K562 (cell line): Measurements from ENCODE around the gene LPCAT3. TPM values are rescaled to one million over a fixed set of nuclear protein-coding genes. Genes with fewer than 3 reads are reported as not detected.

Source experiments
- ATAC-seq: fragments of 200-7000 bp; cut with Tn5 transposase; 3 replicates; pipeline ENCODE4 v1.9.1; 2020; ENCODE audit warnings: moderate library complexity
- BruUV-seq: library from RNA; stranded (reverse); fragments of 400-500 nt; replicated peaks from 2 replicates; lab custom pipeline; 2021; lab: Mats Ljungman, UMichigan
- CTCF ChIA-PET: fragments of 300-600 bp; formaldehyde crosslinking; extraction: SDS; loops from one replicate; lab custom pipeline; 2021; ENCODE audit warnings: low intra/inter-chr PET ratio; lab: Yijun Ruan, JAX
- POLR2A ChIA-PET: fragments of 300-600, 350-650 bp; sonication (Branson Sonifier 250); formaldehyde crosslinking; extraction: SDS; loops from one replicate; lab custom pipeline; 2021; ENCODE audit warnings: antibody characterized with exemption, inconsistent platforms; lab: Yijun Ruan, JAX
- DNase-seq, 4 experiments: peaks; one replicate each; pipeline versions ENCODE4 v3.0.0 to v3.0.0-alpha.2; 2011 to 2018; ENCODE audit warnings: low spot score in 3 of 4, mixed read lengths in 3 of 4; ENCODE audit errors: extremely low read depth in 1 of 4
- FAIRE-seq: peaks from 2 replicates; lab custom pipeline; 2011; peaks lifted over from hg19 to GRCh38; lab: Jason Lieb, UNC
- H2AFZ ChIP-seq: 2 replicates; pipeline ENCODE4 v1.6.0; 2011; ENCODE audit warnings: low read depth, low read length, control low read depth, inconsistent platforms
- H3K27ac ChIP-seq: fragments of 200-600 bp; 3 replicates; pipeline ENCODE4 v1.8.0; 2011; ENCODE audit warnings: low read depth, mild to moderate bottlenecking, control low read depth, inconsistent platforms, low read length, moderate library complexity, mixed read lengths; ENCODE audit errors: extremely low read depth
- H3K27me3 ChIP-seq, 2 experiments: fragments of 300-600 bp in 1 of 2; 2 replicates in 1 of 2; 3 replicates in 1 of 2; pipeline versions ENCODE4 v1.6.0 to v1.8.0; 2011; ENCODE audit warnings: inconsistent platforms in 2 of 2, low read length in 2 of 2, mild to moderate bottlenecking in 1 of 2, mixed read lengths in 1 of 2, moderate library complexity in 1 of 2; ENCODE audit not compliant: control insufficient read depth in 2 of 2, insufficient read depth in 2 of 2
- H3K36me3 ChIP-seq: fragments of 300-600 bp; 3 replicates; pipeline ENCODE4 v1.8.0; 2011; ENCODE audit warnings: mild to moderate bottlenecking, low read length, inconsistent platforms; ENCODE audit not compliant: control insufficient read depth, insufficient read depth
- H3K4me1 ChIP-seq, 2 experiments: fragments of 200-600 bp in 1 of 2; replicated peaks in 1 of 2; 2 replicates in 1 of 2; 3 replicates in 1 of 2; pipeline versions ENCODE4 v1.5.1 to v1.8.0; 2011; ENCODE audit warnings: inconsistent platforms in 2 of 2, low read length in 2 of 2, mild to moderate bottlenecking in 1 of 2, mixed read lengths in 1 of 2, moderate library complexity in 1 of 2; ENCODE audit not compliant: control insufficient read depth in 2 of 2, insufficient read depth in 2 of 2
- H3K4me2 ChIP-seq: 2 replicates; pipeline ENCODE4 v1.6.1; 2011; ENCODE audit warnings: low read length, control low read depth, inconsistent platforms, mixed read lengths; ENCODE audit not compliant: insufficient read depth
- H3K4me3 ChIP-seq: fragments of 200-600 bp; sonication (generic), shearing (Covaris generic); 2 replicates; pipeline ENCODE4 v1.5.1; 2016; ENCODE audit warnings: control low read depth, inconsistent platforms
- H3K79me2 ChIP-seq: fragments of 200-600 bp; 3 replicates; pipeline ENCODE4 v1.8.0; 2011; ENCODE audit warnings: low read length, inconsistent platforms; ENCODE audit not compliant: control insufficient read depth, insufficient read depth
- H3K9ac ChIP-seq, 2 experiments: 2 replicates each; pipeline versions ENCODE4 v1.6.0 to v1.6.1; 2011; ENCODE audit warnings: low read depth in 2 of 2, low read length in 2 of 2, control low read depth in 1 of 2, inconsistent platforms in 1 of 2, mild to moderate bottlenecking in 1 of 2, mixed read lengths in 1 of 2; ENCODE audit not compliant: insufficient read depth in 1 of 2
- H3K9me1 ChIP-seq: one replicate; pipeline ENCODE4 v1.6.0; 2011; ENCODE audit warnings: inconsistent platforms, mild to moderate bottlenecking, low read length, moderate library complexity; ENCODE audit not compliant: control insufficient read depth, insufficient read depth
- H3K9me3 ChIP-seq: replicated peaks from 2 replicates; pipeline ENCODE4 v1.5.1; 2011; ENCODE audit warnings: low read depth, low read length, inconsistent platforms; ENCODE audit not compliant: control insufficient read depth, insufficient read depth
- H4K20me1 ChIP-seq: replicated peaks from 2 replicates; pipeline ENCODE4 v1.6.1; 2011; ENCODE audit warnings: low read length, inconsistent platforms, mixed read lengths; ENCODE audit not compliant: control insufficient read depth, insufficient read depth
- NR0B1 ChIP-seq: fragments of 450-650 bp; IDR thresholded peaks from one replicate; pipeline ENCODE4 v1.6.1; 2018; ENCODE audit warnings: mild to moderate bottlenecking, moderate library complexity; ENCODE audit not compliant: partially characterized antibody
- NR2C1 ChIP-seq, 2 experiments: fragments of 450-650 bp; IDR thresholded peaks; 2 replicates each; pipeline ENCODE4 v1.6.1; 2017; ENCODE audit warnings: mild to moderate bottlenecking in 2 of 2, antibody characterized with exemption in 1 of 2, inconsistent platforms in 1 of 2, missing compliant biosample characterization in 1 of 2, missing genetic modification characterization in 1 of 2
- RAD51 ChIP-seq: fragments of 450-650 bp; IDR thresholded peaks from 2 replicates; pipeline ENCODE4 v1.7.1; 2016; ENCODE audit warnings: low read depth, mild to moderate bottlenecking, borderline replicate concordance
- RFX5 ChIP-seq: IDR thresholded peaks from 2 replicates; pipeline ENCODE4 v1.6.1; 2011; ENCODE audit warnings: low read depth, mild to moderate bottlenecking, improper control_type of control experiment, low read length
- RREB1 ChIP-seq: fragments of 250-450 bp; sonication (Bioruptor Pico); IDR thresholded peaks from 2 replicates; pipeline ENCODE4 v1.4.0; 2020
- TAF9B ChIP-seq: fragments of 450-650 bp; IDR thresholded peaks from 2 replicates; pipeline ENCODE4 v1.6.1; 2018; ENCODE audit warnings: mild to moderate bottlenecking; ENCODE audit not compliant: partially characterized antibody
- USF2 ChIP-seq: sonication (generic); formaldehyde crosslinking; IDR thresholded peaks from 2 replicates; pipeline ENCODE4 v1.5.0; 2020; ENCODE audit warnings: missing genetic modification reagents
- ZNF239 ChIP-seq: fragments of 250-450 bp; sonication (Bioruptor Pico); IDR thresholded peaks from 2 replicates; pipeline ENCODE4 v1.4.0; 2020; ENCODE audit warnings: mild to moderate bottlenecking
- ZNF347 ChIP-seq: fragments of 450-650 bp; formaldehyde crosslinking; IDR thresholded peaks from 2 replicates; pipeline ENCODE4 v1.4.0; 2020; ENCODE audit warnings: low read depth, mild to moderate bottlenecking, moderate library complexity
- WGBS: fragments of 100-300 bp; shearing (Covaris generic); methylation state at CpG from one replicate; pipeline ENCODE4 v1.1.6; 2016; ENCODE audit warnings: low coverage, mixed read lengths; ENCODE audit not compliant: insufficient coverage; ENCODE audit errors: missing lambda C conversion rate; 5-methylcytosine and 5-hydroxymethylcytosine counted together
- in situ Hi-C: fragments of 300-500 bp; cut with MboI; formaldehyde crosslinking; loops from 4 replicates; pipeline ENCODE4 v1.15.0; 2018; ENCODE audit warnings: inconsistent platforms, mixed read lengths
- intact Hi-C: fragments of 100-400 bp; cut with micrococcal nuclease; formaldehyde crosslinking; loops from 2 replicates; pipeline ENCODE4 v1.14.2; 2022
- polyA plus RNA-seq, 8 experiments: library from polyadenylated mRNA; depleted of rRNA in 4 of 8; stranded (reverse) in 5 of 8; unstranded in 3 of 8; fragments of >200 nt; fragmentation: Nextera tagmentation in 2 of 8; fragmentation: Illumina TruSeq in 1 of 8; extraction: Ambion mirVana in 2 of 8; extraction: Trizol in 1 of 8; gene quantifications; 2 replicates each; pipeline versions ENCODE4 v1.2.1 to v1.2.3, GENCODE V29; 2011 to 2014; ENCODE audit warnings: inconsistent platforms in 1 of 8, missing spikeins in 1 of 8
- total RNA-seq, 7 experiments: library from RNA; depleted of rRNA in 6 of 7; stranded (reverse); fragments of >200 nt in 6 of 7; fragmentation: Illumina TruSeq in 2 of 7; extraction: Trizol in 2 of 7; gene quantifications; 2 replicates each; pipeline versions ENCODE4 v1.2.1 to v1.2.3, GENCODE V29; 2011 to 2021; ENCODE audit warnings: low replicate concordance in 1 of 7
- TF ChIP-seq, protein P1 (sequence below): fragments of 450-650 bp; IDR thresholded peaks from 2 replicates; pipeline ENCODE4 v1.6.1; 2018; ENCODE audit warnings: mild to moderate bottlenecking, low read depth; ENCODE audit not compliant: partially characterized antibody

Gene LPCAT3
- total and polyA plus RNA-seq, 9 of the 15 experiments (the other 6 are each of a cell fraction or from before 2014, with no cell fraction given): 4.9 to 52.5 (median 25.3) TPM

- 0 out of 3 replicates have a peak overlapping the region, but pooled peaks have one; percentile 22 for H3K27ac ChIP-seq
- no peaks in the 10 kb centered on the region for H3K9me3 ChIP-seq
- H3K4me2 ChIP-seq: no peak overlapping the region
- no peak overlapping the region for H3K4me3 ChIP-seq
- intact Hi-C loops: no loop called here
- ChIA-PET POLR2A (interaction anchor here (0.6 to 1.2 kb wide), 4 partner anchors 10 to 72 kb away, joined by 3 to 7 read pairs (median 4); partner anchors contain the start of genes C12orf57 and RNU7-1), CTCF (no interaction called here)
- no peak for DNase-seq
- peak overlapping the region in 1 of 2 experiments; percentile 60; a peak in 2 of 4 replicates for H3K9ac ChIP-seq
- H3K36me3 ChIP-seq: no peaks in the 10 kb centered on the region
- H3K9me1 ChIP-seq: no peaks in the 10 kb centered on the region
- 67% methylated on average over 9 of the region's 24 CpGs for WGBS
- peak; percentile 46; the same call in 2 of the 3 replicates for ATAC-seq
- FAIRE-seq: no peak
- no peaks in the 10 kb centered on the region for H4K20me1 ChIP-seq
- no TSS peak for BruUV-seq
- in situ Hi-C loops: no loop called here
- peaks cover 8 to 54% of the 10 kb centered on the region in 2 experiments for H3K4me1 ChIP-seq
- no peaks in the 10 kb centered on the region for H3K79me2 ChIP-seq
- no peaks in the 10 kb centered on the region for H3K27me3 ChIP-seq
- peak overlapping the region; percentile 24 for H2AFZ ChIP-seq
- TF ChIP-seq NR0B1: no peak
- TF ChIP-seq USF2 (CRISPR knock-in tag): peak; percentile 74
- 0 out of 2 replicates have a peak, but pooled peaks have one; percentile 52 for TF ChIP-seq RREB1 (CRISPR knock-in tag)
- no peak for TF ChIP-seq RFX5
- peak; percentile 73 for TF ChIP-seq RAD51
- no peak for TF ChIP-seq NR2C1 (IDR thresholded peaks at IDR 0.05)
- no peak for TF ChIP-seq NR2C1 (tag; IDR thresholded peaks at IDR 0.05)
- TF ChIP-seq ZNF347 (CRISPR knock-in tag): no peak
- TF ChIP-seq TAF9B: no peak
- TF ChIP-seq, protein P1, sequence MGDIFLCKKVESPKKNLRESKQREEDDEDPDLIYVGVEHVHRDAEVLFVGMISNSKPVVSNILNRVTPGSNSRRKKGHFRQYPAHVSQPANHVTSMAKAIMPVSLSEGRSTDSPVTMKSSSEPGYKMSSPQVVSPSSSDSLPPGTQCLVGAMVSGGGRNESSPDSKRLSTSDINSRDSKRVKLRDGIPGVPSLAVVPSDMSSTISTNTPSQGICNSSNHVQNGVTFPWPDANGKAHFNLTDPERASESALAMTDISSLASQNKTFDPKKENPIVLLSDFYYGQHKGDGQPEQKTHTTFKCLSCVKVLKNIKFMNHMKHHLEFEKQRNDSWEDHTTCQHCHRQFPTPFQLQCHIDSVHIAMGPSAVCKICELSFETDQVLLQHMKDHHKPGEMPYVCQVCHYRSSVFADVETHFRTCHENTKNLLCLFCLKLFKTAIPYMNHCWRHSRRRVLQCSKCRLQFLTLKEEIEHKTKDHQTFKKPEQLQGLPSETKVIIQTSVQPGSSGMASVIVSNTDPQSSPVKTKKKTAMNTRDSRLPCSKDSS: no peak
- 0 out of 2 replicates have a peak, but pooled peaks have one; percentile 11 for TF ChIP-seq ZNF239 (CRISPR knock-in tag)
These were observed 64.6 kb downstream of the LPCAT3 start for GRCh38 chr12:6953442-6954315.
